GM18858 (cell line): ENCODE measurements around the gene RPTOR.
A peak's percentile ranks its signal among the peaks of the same experiment; 100 is the strongest.

ENCODE experiments used
- ATAC-seq: cut with Tn5 transposase; IDR thresholded peaks from one replicate; pipeline ENCODE4 v1.9.1; 2021; ENCODE audit not compliant: unreplicated experiment

The RPTOR gene

DNA sequence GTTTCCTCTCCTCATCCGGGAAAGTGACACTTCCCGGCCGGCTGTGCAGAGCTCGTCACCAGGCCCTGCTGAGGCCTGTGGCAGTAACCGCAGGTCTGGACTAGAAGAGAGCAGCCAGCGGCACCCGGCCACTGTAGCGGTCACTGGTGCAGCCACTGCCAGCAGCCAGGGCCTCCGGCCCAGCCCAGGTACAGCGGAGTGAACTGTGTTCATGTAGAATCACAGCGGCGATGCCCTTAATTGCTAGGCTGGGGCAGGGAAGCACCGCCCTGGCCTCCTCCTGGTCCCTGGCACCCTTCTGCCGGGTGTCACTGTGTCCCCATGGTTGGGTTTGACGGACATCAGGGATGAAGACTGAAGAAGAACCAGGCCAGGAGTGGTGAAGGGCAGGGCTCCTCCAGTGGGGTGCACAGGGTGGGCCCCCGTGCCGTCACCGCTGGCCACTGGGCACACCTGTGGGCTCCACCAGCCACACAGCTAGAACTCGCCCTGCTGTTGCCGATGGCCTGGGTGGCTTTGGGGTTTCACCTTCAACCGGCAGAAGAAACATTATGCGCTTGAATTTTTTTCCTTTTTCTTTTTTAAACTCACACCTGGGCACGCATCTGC, 281.8 kb downstream of the RPTOR start:
- no peak for ATAC-seq

DNA sequence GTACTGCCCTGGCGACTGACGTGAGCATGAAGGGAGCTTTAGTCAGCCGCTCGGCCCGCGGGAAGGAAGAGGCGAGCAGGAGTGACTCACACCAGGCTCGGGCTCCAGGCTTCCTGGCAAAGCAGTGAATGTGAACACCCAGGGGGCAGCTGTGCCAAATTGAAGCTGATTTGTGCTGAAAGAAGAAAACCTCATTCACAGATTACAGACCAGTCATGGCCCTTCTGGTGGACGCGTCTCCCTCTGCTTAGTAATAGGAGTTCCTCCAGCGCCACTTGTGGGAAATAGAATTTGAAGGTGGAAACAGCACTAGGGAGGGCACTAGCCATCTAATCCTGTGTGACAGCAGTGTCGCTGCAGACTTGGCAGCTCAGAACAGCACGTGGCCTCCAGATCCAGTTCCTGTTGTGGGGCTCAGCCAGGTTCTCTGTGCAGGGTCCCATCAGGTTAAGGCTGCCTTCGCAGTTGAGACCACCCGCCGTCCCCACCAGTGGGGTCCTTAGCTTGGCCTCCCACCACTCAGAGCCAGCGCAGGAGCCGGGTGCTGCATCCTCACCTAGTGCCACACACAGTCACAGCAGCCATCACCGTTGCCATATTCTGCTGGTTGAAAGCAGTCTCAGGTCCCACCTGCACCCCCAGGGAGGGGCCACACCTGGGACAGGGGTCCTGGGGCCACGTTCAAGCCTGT, 282.5 kb downstream of the RPTOR start:
- ATAC-seq, result no peak

- ATAC-seq, result no peak
Observed at GRCh38 chr17:80827646-80828643, 283.3 kb downstream of the RPTOR start.

DNA sequence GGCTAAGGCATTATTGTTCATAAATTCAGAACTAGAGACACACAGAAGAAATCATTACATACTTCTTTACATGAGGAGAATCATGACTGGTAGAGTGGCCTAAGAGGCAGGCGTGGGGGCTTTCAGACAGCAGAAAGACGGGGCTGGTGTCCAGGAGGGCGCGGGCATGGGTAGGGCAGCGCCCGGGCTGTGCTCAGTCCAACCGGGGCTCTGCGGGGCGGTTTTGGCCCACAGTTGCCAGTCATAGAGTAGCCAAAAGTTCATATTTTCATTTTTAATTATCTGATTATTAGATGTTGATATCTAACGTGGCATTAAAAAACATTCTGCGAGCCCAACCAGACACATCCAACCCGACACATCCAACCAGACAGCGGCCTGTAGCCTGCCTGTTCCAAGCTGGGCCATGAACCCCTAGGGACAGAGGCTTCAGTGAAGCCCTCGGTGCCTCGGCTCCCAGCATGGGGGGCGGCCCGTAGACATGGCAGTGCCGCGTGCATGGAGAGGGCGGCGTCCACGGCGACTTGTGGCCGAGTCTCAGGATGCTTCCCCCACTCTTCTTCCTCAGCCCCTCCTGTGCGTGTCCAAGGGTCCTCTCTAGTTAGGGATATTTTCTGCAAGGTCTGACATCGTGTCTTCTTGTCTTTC, 284.7 kb downstream of the RPTOR start:
- ATAC-seq, result no peak

GRCh38 chr17:80830020-80830780, 285.6 kb downstream of the RPTOR start:
- no peak for ATAC-seq

GRCh38 chr17:80831491-80831890, 286.9 kb downstream of the RPTOR start:
- no peak for ATAC-seq

- ATAC-seq, result no peak
Observed at GRCh38 chr17:80832266-80832676, 287.6 kb downstream of the RPTOR start.

DNA sequence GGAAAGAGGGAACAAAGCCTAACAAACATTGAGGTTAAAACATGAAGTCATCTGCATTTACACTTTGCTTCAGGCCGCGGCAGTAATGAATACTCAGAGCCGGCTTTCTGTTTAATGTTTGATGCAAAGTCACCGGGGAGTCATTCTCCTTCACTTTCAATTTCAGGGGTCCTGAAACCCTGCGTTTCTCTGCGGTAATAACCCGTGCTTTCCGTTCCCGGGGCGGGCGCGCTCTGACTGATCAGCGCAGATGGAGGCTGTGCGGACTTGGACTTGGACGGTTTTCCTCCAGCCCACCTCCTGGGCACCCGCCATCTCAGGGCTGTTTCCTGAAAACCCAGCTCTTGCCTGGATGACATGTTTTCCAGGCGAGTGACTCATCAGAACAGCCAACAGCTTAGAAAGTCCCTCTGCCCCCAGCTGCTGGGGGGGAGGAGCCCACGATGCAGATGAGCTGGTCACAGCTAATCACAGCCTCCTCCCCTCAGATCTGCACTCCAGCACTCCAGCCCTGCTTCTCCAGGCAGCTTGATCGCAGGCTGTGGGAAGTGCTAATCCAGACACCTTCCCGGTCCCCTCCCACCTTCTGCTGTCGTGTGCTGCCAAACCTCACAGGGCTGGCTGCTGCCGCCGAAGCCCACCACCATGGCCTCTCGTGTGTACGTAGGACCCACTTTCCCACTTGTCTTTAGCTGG, 288.4 kb downstream of the RPTOR start:
- peak; percentile 52 for ATAC-seq

GRCh38 chr17:80833952-80834892, 289.6 kb downstream of the RPTOR start:
- no peak for ATAC-seq

DNA sequence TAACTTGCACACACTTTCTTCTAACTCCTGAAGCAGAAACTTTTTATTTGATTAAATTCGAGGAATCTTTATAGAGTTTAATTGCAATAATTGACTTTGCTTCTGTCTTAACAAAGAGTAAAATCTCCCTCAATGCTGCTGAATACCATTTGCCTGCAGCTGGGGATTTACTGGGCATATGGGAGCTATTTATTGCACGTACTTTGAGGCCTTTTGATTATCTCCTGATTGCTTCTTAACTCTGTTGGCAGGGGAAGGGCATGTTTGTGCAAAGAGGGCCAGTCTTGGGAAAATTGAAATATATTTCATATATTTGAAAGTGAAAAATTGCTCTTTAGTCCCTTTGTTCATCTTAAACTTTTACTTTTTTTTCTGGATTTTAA, 290.2 kb downstream of the RPTOR start:
- no peak for ATAC-seq

- ATAC-seq, result no peak
Observed at GRCh38 chr17:80835816-80836657, 291.4 kb downstream of the RPTOR start.

DNA sequence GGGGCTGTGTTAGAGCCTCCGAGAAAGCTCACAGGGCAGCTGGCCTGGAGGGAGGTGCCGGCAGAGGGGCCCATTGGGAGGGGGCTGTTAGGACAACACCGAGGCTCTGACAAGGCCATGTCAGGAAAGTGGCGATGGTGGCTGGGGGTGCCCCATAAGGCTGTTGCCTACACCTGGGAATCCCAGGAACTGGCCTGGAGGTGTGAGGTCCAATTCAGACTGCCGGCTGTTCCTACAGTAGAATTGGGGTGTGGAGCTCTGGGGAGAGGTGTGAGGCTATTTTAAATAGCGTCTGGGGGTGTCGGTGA, 292.0 kb downstream of the RPTOR start:
- ATAC-seq, result no peak

DNA sequence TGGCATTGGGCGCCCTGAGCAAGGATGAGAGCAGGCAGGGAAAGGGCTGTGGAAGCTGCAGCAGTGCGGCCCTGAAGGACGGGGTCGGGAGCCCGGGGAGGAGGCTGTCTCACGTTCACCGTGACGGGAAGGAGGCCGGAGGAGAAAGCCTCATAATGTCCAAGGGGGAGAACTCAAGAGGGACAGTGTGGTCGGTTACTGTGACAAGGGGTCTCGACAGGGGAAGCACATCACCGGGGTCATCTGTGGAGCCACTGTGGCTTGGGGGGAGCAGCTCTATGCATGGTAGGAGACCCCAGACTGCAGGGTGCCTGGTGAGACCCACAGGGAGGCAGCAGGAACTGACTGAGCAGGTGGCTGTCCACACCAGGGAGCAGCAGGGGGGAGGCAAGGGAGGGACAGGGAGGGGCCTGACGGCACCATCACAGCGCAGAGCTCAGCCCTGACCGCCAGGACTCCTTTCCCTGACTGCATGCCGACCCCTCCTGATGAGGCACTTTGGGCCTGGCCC, 292.4 kb downstream of the RPTOR start:
- no peak for ATAC-seq

DNA sequence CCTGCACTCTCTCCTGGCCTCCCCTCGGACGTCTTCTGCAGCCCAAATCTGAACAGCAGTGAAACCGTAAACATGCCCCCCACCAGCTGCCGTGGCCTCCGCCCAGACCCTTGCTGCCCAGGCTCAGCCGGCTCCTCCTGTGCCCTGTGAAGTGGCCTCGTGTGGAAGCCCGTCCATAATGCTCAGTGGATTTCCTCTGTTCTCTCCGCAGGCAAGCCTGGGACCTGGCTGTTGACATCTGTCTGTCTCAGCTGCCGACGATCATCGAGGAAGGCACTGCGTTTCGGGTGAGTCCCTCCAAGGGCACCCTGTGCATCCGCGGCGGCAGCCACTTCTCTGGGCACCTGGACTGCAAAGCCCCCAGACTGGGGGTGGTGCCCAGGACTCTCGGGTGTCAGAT, 293.1 kb downstream of the RPTOR start:
- ATAC-seq, result no peak

DNA sequence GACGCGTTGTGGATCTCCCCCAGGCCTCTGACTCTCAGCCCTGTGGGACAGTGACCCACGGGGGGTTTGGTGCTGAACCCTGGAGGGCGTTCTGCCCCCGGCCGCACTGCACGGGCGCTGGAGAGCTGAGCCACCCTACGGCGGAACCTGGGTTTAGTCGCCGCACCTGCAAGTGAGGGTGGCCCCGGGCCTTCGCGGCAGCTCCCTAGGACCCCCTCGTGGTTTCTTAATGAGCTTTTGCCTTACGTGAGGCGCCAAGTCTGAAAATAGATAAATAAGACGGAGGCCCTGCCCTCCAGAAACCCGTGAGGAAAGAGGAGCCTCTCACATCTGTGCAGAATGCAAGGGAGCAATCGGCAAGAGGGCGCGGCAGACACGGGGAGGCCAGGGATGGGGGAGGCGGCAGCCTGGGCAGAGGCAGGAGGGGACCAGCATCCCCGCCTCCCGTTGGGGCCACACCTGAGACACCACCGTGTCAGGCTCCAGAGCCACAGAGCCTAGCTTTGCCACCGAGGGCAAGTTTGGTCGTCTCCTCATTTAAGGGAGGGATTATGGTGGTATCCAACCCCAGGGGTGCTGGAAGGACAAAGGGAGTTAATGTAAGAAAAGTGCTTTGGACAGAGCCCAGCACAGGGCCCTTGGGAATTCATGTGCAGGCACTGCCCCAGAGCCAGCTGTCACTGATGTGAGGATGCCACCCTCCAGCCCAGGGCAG, 293.8 kb downstream of the RPTOR start:
- no peak for ATAC-seq

GRCh38 chr17:80839026-80839345, 294.3 kb downstream of the RPTOR start:
- ATAC-seq, result no peak

DNA sequence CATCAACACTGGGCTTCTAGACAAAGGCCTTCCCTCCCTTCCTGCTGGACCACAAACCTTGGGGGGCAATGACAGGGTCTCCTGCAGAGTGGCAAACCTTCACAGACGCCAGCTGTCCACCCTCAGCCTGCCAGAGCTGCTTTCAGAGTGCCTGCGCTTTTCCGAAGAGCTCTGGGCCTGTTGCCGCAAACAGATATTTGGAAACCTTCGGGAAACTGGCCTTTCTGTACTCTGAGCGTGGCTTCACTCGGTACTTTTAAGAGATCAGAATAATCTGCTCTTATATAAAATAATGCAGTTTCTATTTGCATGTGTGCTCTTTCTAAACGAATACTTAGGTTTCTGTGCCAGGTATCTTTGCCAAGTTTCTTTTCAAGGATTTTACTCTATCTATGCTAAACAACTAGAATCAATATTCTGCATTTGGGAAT, 294.9 kb downstream of the RPTOR start:
- ATAC-seq, result no peak
